SK-N-SH treated with all-trans-retinoic acid at 6 μM for 48 hours (cell line): ENCODE data around the gene SALL1.

Experiments used
- ATAC-seq: fragments of 200-7000 bp; cut with Tn5 transposase; 3 replicates; pipeline ENCODE4 v1.9.1; 2020; ENCODE audit warnings: mild to moderate bottlenecking, moderate library complexity
- ARNTL ChIP-seq: fragments of 450-650 bp; formaldehyde crosslinking; IDR thresholded peaks from 2 replicates; pipeline ENCODE4 v1.5.0; 2020; ENCODE audit warnings: low read depth, mild to moderate bottlenecking, moderate library complexity, borderline replicate concordance
- BACH2 ChIP-seq: fragments of 250-450 bp; sonication (Bioruptor Pico); IDR thresholded peaks from 2 replicates; pipeline ENCODE4 v1.9.0; 2021; ENCODE audit warnings: mild to moderate bottlenecking, borderline replicate concordance
- CREB5 ChIP-seq: fragments of 250-450 bp; sonication (Bioruptor Pico); IDR thresholded peaks from 2 replicates; pipeline ENCODE4 v1.5.1; 2020; ENCODE audit warnings: low read depth, mild to moderate bottlenecking, moderate library complexity
- CSDC2 ChIP-seq: fragments of 250-450 bp; sonication (Bioruptor Pico); IDR thresholded peaks from 2 replicates; pipeline ENCODE4 v1.5.0; 2020; ENCODE audit warnings: mild to moderate bottlenecking, moderate library complexity
- CSRNP3 ChIP-seq: fragments of 250-450 bp; sonication (Bioruptor Pico); IDR thresholded peaks from 2 replicates; pipeline ENCODE4 v1.5.1; 2021; ENCODE audit warnings: mild to moderate bottlenecking, moderate library complexity
- ESRRG ChIP-seq: fragments of 250-450 bp; sonication (Bioruptor Pico); IDR thresholded peaks from 2 replicates; pipeline ENCODE4 v1.6.1; 2021; ENCODE audit warnings: mild to moderate bottlenecking
- ISL1 ChIP-seq: fragments of 250-450 bp; sonication (Bioruptor Pico); IDR thresholded peaks from 2 replicates; pipeline ENCODE4 v2.1.2; 2022; ENCODE audit warnings: mild to moderate bottlenecking, moderate library complexity
- OSR1 ChIP-seq: fragments of 250-450 bp; sonication (Bioruptor Pico); IDR thresholded peaks from 2 replicates; pipeline ENCODE4 v1.8.0; 2022; ENCODE audit warnings: moderate library complexity, mild to moderate bottlenecking, inconsistent platforms
- PPARA ChIP-seq: fragments of 250-450 bp; sonication (Bioruptor Pico); IDR thresholded peaks from 2 replicates; pipeline ENCODE4 v1.5.0; 2020; ENCODE audit warnings: mild to moderate bottlenecking, borderline replicate concordance
- RARB ChIP-seq: fragments of 250-450 bp; sonication (Bioruptor Pico); IDR thresholded peaks from 2 replicates; pipeline ENCODE4 v1.8.0; 2021; ENCODE audit warnings: mild to moderate bottlenecking, moderate library complexity
- SNAI2 ChIP-seq: fragments of 250-450 bp; sonication (Bioruptor Pico); IDR thresholded peaks from 2 replicates; pipeline ENCODE4 v1.5.0; 2020; ENCODE audit warnings: mild to moderate bottlenecking, moderate library complexity
- TCF4 ChIP-seq: fragments of 250-450 bp; sonication (Bioruptor Pico); IDR thresholded peaks from 2 replicates; pipeline ENCODE4 v1.8.0; 2021; ENCODE audit warnings: mild to moderate bottlenecking, moderate library complexity, borderline replicate concordance
- TOX ChIP-seq: fragments of 250-450 bp; sonication (Bioruptor Pico); IDR thresholded peaks from 2 replicates; pipeline ENCODE4 v1.8.0; 2021; ENCODE audit warnings: mild to moderate bottlenecking, moderate library complexity, borderline replicate concordance
- TSHZ2 ChIP-seq: fragments of 250-450 bp; sonication (Bioruptor Pico); IDR thresholded peaks from 2 replicates; pipeline ENCODE4 v1.5.0; 2020; ENCODE audit warnings: mild to moderate bottlenecking, moderate library complexity
- ZFP3 ChIP-seq: fragments of 250-450 bp; sonication (Bioruptor Pico); IDR thresholded peaks from 2 replicates; pipeline ENCODE4 v1.5.0; 2020; ENCODE audit warnings: mild to moderate bottlenecking, moderate library complexity
- ZFP30 ChIP-seq: fragments of 450-650 bp; formaldehyde crosslinking; IDR thresholded peaks from 2 replicates; pipeline ENCODE4 v1.5.0; 2022; ENCODE audit warnings: mild to moderate bottlenecking, moderate library complexity
- ZNF565 ChIP-seq: fragments of 450-650 bp; formaldehyde crosslinking; conservative IDR thresholded peaks from 2 replicates; pipeline ENCODE4 v1.5.0; 2020; ENCODE audit warnings: low read depth, mild to moderate bottlenecking, moderate library complexity
- ZNF70 ChIP-seq: fragments of 450-650 bp; formaldehyde crosslinking; IDR thresholded peaks from 2 replicates; pipeline ENCODE4 v1.5.0; 2020; ENCODE audit warnings: mild to moderate bottlenecking, moderate library complexity
- ZNF8 ChIP-seq: fragments of 450-650 bp; formaldehyde crosslinking; IDR thresholded peaks from 2 replicates; pipeline ENCODE4 v1.5.0; 2020; ENCODE audit warnings: mild to moderate bottlenecking, moderate library complexity
- TF ChIP-seq, protein P1 (sequence below): fragments of 250-450 bp; sonication (Bioruptor Pico); IDR thresholded peaks from 2 replicates; pipeline ENCODE4 v1.8.0; 2021; ENCODE audit warnings: low read depth, mild to moderate bottlenecking, moderate library complexity, borderline replicate concordance
- TF ChIP-seq, protein P2 (sequence below): fragments of 250-450 bp; sonication (Bioruptor Pico); IDR thresholded peaks from 2 replicates; pipeline ENCODE4 v1.8.0; 2020; ENCODE audit warnings: mild to moderate bottlenecking, moderate library complexity, borderline replicate concordance

The SALL1 gene

GRCh38 chr16:51155199-51155607 is 4.1 kb upstream of the SALL1 start:
- no peak for ATAC-seq
- no peak for TF ChIP-seq CSRNP3 (CRISPR knock-in tag)
- no peak for TF ChIP-seq RARB (CRISPR knock-in tag)
- TF ChIP-seq ARNTL: no peak
- TF ChIP-seq, protein P1, sequence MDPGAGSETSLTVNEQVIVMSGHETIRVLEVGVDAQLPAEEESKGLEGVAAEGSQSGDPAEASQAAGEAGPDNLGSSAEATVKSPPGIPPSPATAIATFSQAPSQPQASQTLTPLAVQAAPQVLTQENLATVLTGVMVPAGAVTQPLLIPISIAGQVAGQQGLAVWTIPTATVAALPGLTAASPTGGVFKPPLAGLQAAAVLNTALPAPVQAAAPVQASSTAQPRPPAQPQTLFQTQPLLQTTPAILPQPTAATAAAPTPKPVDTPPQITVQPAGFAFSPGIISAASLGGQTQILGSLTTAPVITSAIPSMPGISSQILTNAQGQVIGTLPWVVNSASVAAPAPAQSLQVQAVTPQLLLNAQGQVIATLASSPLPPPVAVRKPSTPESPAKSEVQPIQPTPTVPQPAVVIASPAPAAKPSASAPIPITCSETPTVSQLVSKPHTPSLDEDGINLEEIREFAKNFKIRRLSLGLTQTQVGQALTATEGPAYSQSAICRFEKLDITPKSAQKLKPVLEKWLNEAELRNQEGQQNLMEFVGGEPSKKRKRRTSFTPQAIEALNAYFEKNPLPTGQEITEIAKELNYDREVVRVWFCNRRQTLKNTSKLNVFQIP (CRISPR knock-in tag): no peak
- no peak for TF ChIP-seq BACH2
- TF ChIP-seq, protein P2, sequence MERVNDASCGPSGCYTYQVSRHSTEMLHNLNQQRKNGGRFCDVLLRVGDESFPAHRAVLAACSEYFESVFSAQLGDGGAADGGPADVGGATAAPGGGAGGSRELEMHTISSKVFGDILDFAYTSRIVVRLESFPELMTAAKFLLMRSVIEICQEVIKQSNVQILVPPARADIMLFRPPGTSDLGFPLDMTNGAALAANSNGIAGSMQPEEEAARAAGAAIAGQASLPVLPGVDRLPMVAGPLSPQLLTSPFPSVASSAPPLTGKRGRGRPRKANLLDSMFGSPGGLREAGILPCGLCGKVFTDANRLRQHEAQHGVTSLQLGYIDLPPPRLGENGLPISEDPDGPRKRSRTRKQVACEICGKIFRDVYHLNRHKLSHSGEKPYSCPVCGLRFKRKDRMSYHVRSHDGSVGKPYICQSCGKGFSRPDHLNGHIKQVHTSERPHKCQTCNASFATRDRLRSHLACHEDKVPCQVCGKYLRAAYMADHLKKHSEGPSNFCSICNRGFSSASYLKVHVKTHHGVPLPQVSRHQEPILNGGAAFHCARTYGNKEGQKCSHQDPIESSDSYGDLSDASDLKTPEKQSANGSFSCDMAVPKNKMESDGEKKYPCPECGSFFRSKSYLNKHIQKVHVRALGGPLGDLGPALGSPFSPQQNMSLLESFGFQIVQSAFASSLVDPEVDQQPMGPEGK: no peak
- TF ChIP-seq TSHZ2: no peak
- TF ChIP-seq ZNF8 (CRISPR knock-in tag): no peak
- TF ChIP-seq OSR1 (CRISPR knock-in tag): no peak
- TF ChIP-seq ESRRG (CRISPR knock-in tag): no peak
- TF ChIP-seq ZNF70 (CRISPR knock-in tag): no peak
- no peak for TF ChIP-seq CSDC2 (CRISPR knock-in tag)
- no peak for TF ChIP-seq ZFP30
- no peak for TF ChIP-seq CREB5 (CRISPR knock-in tag)
- no peak for TF ChIP-seq ZNF565 (CRISPR knock-in tag)
- no peak for TF ChIP-seq ZFP3
- no peak for TF ChIP-seq ISL1 (CRISPR knock-in tag)
- TF ChIP-seq SNAI2 (CRISPR knock-in tag): no peak
- TF ChIP-seq PPARA (CRISPR knock-in tag): no peak

GRCh38 chr16:51154271-51155171 is 3.5 kb upstream of the SALL1 start:
- TF ChIP-seq ZFP3 (no peak), ISL1 (CRISPR knock-in tag) (no peak), PPARA (CRISPR knock-in tag) (no peak), ZNF70 (CRISPR knock-in tag) (no peak), TCF4 (no peak), TOX (no peak), TSHZ2 (no peak), ZNF565 (CRISPR knock-in tag) (no peak), BACH2 (no peak), ZNF8 (CRISPR knock-in tag) (no peak), RARB (CRISPR knock-in tag) (no peak), CREB5 (CRISPR knock-in tag) (no peak)
- no peak for ATAC-seq
